HG03103 (cell line): Measurements from ENCODE around the gene SUSD4.
"Not testable (repeated sequence)": the region's sequence is repeated elsewhere in the genome, so short reads cannot be mapped to it uniquely, and the experiment has no call there.

Experiments used
- ATAC-seq: cut with Tn5 transposase; IDR thresholded peaks from one replicate; pipeline ENCODE4 v1.9.1; 2021; ENCODE audit warnings: low read depth; ENCODE audit not compliant: unreplicated experiment

Gene SUSD4

GRCh38 chr1:223258751-223259198 lies 105.2 kb downstream of the SUSD4 start:
- no peak for ATAC-seq

- no peak for ATAC-seq
Observed at GRCh38 chr1:223257856-223258550, 106.0 kb downstream of the SUSD4 start.

- no peak for ATAC-seq
Observed at GRCh38 chr1:223256034-223256433, 107.9 kb downstream of the SUSD4 start.

- ATAC-seq = no peak
Observed at GRCh38 chr1:223253916-223254315, 110.1 kb downstream of the SUSD4 start.

- not testable (repeated sequence) for ATAC-seq
Observed at GRCh38 chr1:223251387-223251786, 112.6 kb downstream of the SUSD4 start.

- ATAC-seq = no peak
Observed at GRCh38 chr1:223250632-223251015, 113.4 kb downstream of the SUSD4 start.

- ATAC-seq = no peak
Observed at GRCh38 chr1:223249854-223250631, 113.9 kb downstream of the SUSD4 start.

GRCh38 chr1:223248770-223249140 lies 115.2 kb downstream of the SUSD4 start:
- no peak for ATAC-seq

- ATAC-seq = no peak
Observed at GRCh38 chr1:223248001-223248769, 115.8 kb downstream of the SUSD4 start.

GRCh38 chr1:223246476-223247112 lies 117.4 kb downstream of the SUSD4 start:
- ATAC-seq = no peak

- ATAC-seq = no peak
Observed at GRCh38 chr1:223245983-223246382, 118.0 kb downstream of the SUSD4 start.

- no peak for ATAC-seq
Observed at GRCh38 chr1:223245411-223245810, 118.6 kb downstream of the SUSD4 start.

- ATAC-seq = no peak
Observed at GRCh38 chr1:223244366-223245103, 119.4 kb downstream of the SUSD4 start.

- no peak for ATAC-seq
Observed at GRCh38 chr1:223243441-223244050, 120.4 kb downstream of the SUSD4 start.

GRCh38 chr1:223242971-223243370 lies 121.0 kb downstream of the SUSD4 start:
- no peak for ATAC-seq

GRCh38 chr1:223242382-223242955 lies 121.5 kb downstream of the SUSD4 start:
- no peak for ATAC-seq

- ATAC-seq = no peak
Observed at GRCh38 chr1:223240122-223240521, 123.9 kb downstream of the SUSD4 start.

GRCh38 chr1:223235091-223235490 lies 128.9 kb downstream of the SUSD4 start:
- no peak for ATAC-seq

GRCh38 chr1:223234534-223234933 lies 129.4 kb downstream of the SUSD4 start:
- ATAC-seq = no peak
